Fibroblast of gingiva (primary cell): ENCODE measurements around the gene CATSPER4.
"Not testable (repeated sequence)": the region's sequence is repeated elsewhere in the genome, so short reads cannot be mapped to it uniquely, and the experiment has no call there.

ENCODE experiments used
- DNase-seq: peaks from one replicate; pipeline ENCODE4 v3.0.0-alpha.2; 2011; ENCODE audit warnings: low read depth

The CATSPER4 gene

GRCh38 chr1:26195805-26196204 lies 5.4 kb downstream of the CATSPER4 start:
- no peak for DNase-seq

- DNase-seq: no peak
Measured at GRCh38 chr1:26197301-26197700, 6.9 kb downstream of the CATSPER4 start.

- DNase-seq: no peak
Measured at GRCh38 chr1:26197813-26198212, 7.4 kb downstream of the CATSPER4 start.

GRCh38 chr1:26200413-26200812 lies 10.0 kb downstream of the CATSPER4 start:
- DNase-seq: no peak

GRCh38 chr1:26203642-26204318 lies 13.4 kb downstream of the CATSPER4 start:
- DNase-seq: no peak

GRCh38 chr1:26210147-26210870 lies 19.9 kb downstream of the CATSPER4 start:
- DNase-seq: no peak

- DNase-seq: no peak
Measured at GRCh38 chr1:26212726-26213125, 22.3 kb downstream of the CATSPER4 start.

- DNase-seq: no peak
Measured at GRCh38 chr1:26213335-26213905, 23.0 kb downstream of the CATSPER4 start.

- DNase-seq: no peak
Measured at GRCh38 chr1:26215246-26215645, 24.8 kb downstream of the CATSPER4 start.

GRCh38 chr1:26218906-26219494 lies 28.6 kb downstream of the CATSPER4 start:
- no peak for DNase-seq

- no peak for DNase-seq
Measured at GRCh38 chr1:26220199-26220912, 30.0 kb downstream of the CATSPER4 start.

- no peak for DNase-seq
Measured at GRCh38 chr1:26221094-26221493, 30.7 kb downstream of the CATSPER4 start.

GRCh38 chr1:26224606-26225005 lies 34.2 kb downstream of the CATSPER4 start:
- DNase-seq: no peak

GRCh38 chr1:26225033-26225831 lies 34.8 kb downstream of the CATSPER4 start:
- DNase-seq: no peak

- DNase-seq: not testable (repeated sequence)
Measured at GRCh38 chr1:26230682-26231081, 40.3 kb downstream of the CATSPER4 start.

- peak; percentile 96 for DNase-seq
Measured at GRCh38 chr1:26233903-26234643, 43.7 kb downstream of the CATSPER4 start, which contains the start of gene CEP85. Gene CEP85 (plus strand): TSS chr1:26234200. CDS start chr1:26239784, 5,584 bp downstream.

GRCh38 chr1:26234644-26235370 lies 44.4 kb downstream of the CATSPER4 start:
- DNase-seq: no peak

GRCh38 chr1:26237230-26237966 lies 47.0 kb downstream of the CATSPER4 start:
- no peak for DNase-seq

- no peak for DNase-seq
Measured at GRCh38 chr1:26239936-26240335, 49.5 kb downstream of the CATSPER4 start.
